H1 (cell line): ENCODE measurements around the gene ZSWIM9.
A peak's percentile ranks its signal among the peaks of the same experiment; 100 is the strongest.

Experiments used
- EP300 ChIP-seq, 2 experiments: IDR thresholded peaks; 1 replicate in 1 of 2; 2 replicates in 1 of 2; pipeline ENCODE4 v1.6.1; 2011 to 2012; ENCODE audit warnings: low read depth in 2 of 2, low read length in 2 of 2, mild to moderate bottlenecking in 2 of 2, borderline replicate concordance in 1 of 2, inconsistent platforms in 1 of 2, moderate library complexity in 1 of 2
- EZH2 ChIP-seq: fragments of 200-600 bp; sonication (generic); IDR thresholded peaks from 2 replicates; pipeline ENCODE4 v1.7.1; 2012; ENCODE audit warnings: low read depth, mild to moderate bottlenecking, moderate library complexity, low read length, inconsistent platforms; ENCODE audit not compliant: severe bottlenecking
- HDAC6 ChIP-seq: IDR thresholded peaks from one replicate; pipeline ENCODE4 v1.7.1; 2012; ENCODE audit warnings: low read depth, mild to moderate bottlenecking, inconsistent platforms, low read length, moderate library complexity
- JUND ChIP-seq: IDR thresholded peaks from 2 replicates; pipeline ENCODE4 v1.6.1; 2011; ENCODE audit warnings: mild to moderate bottlenecking, improper control_type of control experiment, low read length
- PHF8 ChIP-seq: fragments of 200-600 bp; sonication (generic); conservative IDR thresholded peaks from 2 replicates; pipeline ENCODE4 v1.7.1; 2012; ENCODE audit warnings: low read depth, mild to moderate bottlenecking, inconsistent platforms, low read length, moderate library complexity
- POLR2A ChIP-seq, 2 experiments: IDR thresholded peaks; 1 replicate in 1 of 2; 2 replicates in 1 of 2; pipeline ENCODE4 v1.6.1; 2011; ENCODE audit warnings: low read depth in 2 of 2, low read length in 2 of 2, mild to moderate bottlenecking in 2 of 2; ENCODE audit errors: control extremely low read depth in 1 of 2
- POLR2AphosphoS5 ChIP-seq: IDR thresholded peaks from 2 replicates; pipeline ENCODE4 v1.6.1; 2011; ENCODE audit warnings: low read depth, low read length
- RXRA ChIP-seq: IDR thresholded peaks from 2 replicates; pipeline ENCODE4 v1.6.1; 2011; ENCODE audit warnings: low read depth, mild to moderate bottlenecking, low read length, moderate library complexity; ENCODE audit not compliant: insufficient read depth
- TF ChIP-seq, protein P1 (sequence below), 3 experiments: IDR thresholded peaks; 1 replicate in 2 of 3; 2 replicates in 1 of 3; pipeline versions ENCODE4 v1.5.1 to v1.6.1; 2011; ENCODE audit warnings: low read length in 3 of 3, mild to moderate bottlenecking in 3 of 3, inconsistent platforms in 2 of 3, low read depth in 1 of 3, moderate library complexity in 1 of 3; ENCODE audit not compliant: insufficient read depth in 1 of 3; ENCODE audit errors: control extremely low read depth in 1 of 3

DNA sequence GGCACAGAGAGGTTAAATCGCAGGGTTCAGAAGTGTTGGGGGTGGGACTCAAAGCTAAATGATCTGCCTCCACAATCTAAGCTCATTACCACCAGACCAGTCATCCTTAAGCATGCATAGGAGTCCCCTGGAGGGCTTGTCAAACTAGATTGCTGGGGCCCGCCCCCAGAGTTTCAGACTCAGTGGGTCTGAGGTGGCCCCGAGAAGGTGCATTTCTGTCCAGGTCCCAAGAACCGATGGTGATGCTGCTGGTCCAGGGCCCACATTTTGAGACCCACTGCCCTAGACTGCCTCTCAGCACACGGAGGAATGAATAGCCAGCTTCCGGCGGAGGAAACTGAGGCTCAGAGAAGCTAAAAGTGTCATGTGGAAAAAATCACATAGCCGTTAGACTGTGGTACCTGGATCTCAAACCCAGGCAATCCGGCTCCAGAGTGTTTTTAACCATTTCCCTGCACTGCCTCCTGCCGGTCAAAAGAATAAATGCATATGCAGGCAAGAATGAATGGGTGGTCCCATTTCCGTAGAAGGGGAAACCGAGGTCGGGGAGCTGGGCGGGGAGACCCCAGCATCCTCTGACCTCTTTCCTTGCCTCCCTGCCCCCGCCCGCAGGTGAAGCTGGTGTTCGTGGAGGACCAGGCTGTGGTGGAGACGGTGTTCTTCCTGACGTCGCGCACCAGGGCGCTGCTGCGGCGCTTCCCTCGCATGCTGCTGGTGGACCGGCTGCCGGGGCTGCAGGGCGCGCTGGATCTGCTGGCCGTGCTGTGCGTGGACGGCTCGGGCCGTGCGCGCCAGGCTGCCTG lies 23.8 kb downstream of the ZSWIM9 start:
- TF ChIP-seq POLR2AphosphoS5 (no peak), HDAC6 (no peak), RXRA (no peak), POLR2A (IDR thresholded peaks at IDR 0.05; ENCODE audit: control extremely low read depth in 1 of 2, low read depth in 2 of 2, low read length in 2 of 2) (no peak), EP300 (IDR thresholded peaks at IDR 0.05; ENCODE audit: borderline replicate concordance in 1 of 2, low read depth in 2 of 2, low read length in 2 of 2) (no peak), PHF8 (no peak), EZH2 (no peak), JUND (no peak)
- TF ChIP-seq, protein P1, sequence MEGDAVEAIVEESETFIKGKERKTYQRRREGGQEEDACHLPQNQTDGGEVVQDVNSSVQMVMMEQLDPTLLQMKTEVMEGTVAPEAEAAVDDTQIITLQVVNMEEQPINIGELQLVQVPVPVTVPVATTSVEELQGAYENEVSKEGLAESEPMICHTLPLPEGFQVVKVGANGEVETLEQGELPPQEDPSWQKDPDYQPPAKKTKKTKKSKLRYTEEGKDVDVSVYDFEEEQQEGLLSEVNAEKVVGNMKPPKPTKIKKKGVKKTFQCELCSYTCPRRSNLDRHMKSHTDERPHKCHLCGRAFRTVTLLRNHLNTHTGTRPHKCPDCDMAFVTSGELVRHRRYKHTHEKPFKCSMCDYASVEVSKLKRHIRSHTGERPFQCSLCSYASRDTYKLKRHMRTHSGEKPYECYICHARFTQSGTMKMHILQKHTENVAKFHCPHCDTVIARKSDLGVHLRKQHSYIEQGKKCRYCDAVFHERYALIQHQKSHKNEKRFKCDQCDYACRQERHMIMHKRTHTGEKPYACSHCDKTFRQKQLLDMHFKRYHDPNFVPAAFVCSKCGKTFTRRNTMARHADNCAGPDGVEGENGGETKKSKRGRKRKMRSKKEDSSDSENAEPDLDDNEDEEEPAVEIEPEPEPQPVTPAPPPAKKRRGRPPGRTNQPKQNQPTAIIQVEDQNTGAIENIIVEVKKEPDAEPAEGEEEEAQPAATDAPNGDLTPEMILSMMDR (IDR thresholded peaks at IDR 0.05; ENCODE audit: control extremely low read depth in 1 of 3, insufficient read depth in 1 of 3, low read depth in 1 of 3, low read length in 3 of 3) = peak; percentile 32 to 60 (median 51)
